Rectal smooth muscle tissue (tissue), 1 donor: ENCODE data around the gene CDK6.
A peak's percentile ranks its signal among the peaks of the same experiment; 100 is the strongest.

Experiments
- H3K27ac ChIP-seq: one replicate; pipeline ENCODE4 v1.7.0; 2013; ENCODE audit warnings: low read depth, low read length, inconsistent platforms
- H3K27me3 ChIP-seq: one replicate; pipeline ENCODE4 v1.7.0; 2013; ENCODE audit warnings: low read length; ENCODE audit not compliant: control insufficient read depth, insufficient read depth
- H3K36me3 ChIP-seq: one replicate; pipeline ENCODE4 v1.7.0; 2013; ENCODE audit warnings: low read length; ENCODE audit not compliant: control insufficient read depth, insufficient read depth
- H3K4me1 ChIP-seq: one replicate; pipeline ENCODE4 v1.7.0; 2013; ENCODE audit warnings: low read length; ENCODE audit not compliant: control insufficient read depth, insufficient read depth
- H3K4me3 ChIP-seq: one replicate; pipeline ENCODE4 v1.7.0; 2013; ENCODE audit warnings: low read length
- H3K9ac ChIP-seq: one replicate; pipeline ENCODE4 v1.7.0; 2013; ENCODE audit warnings: low read length

Gene CDK6

DNA sequence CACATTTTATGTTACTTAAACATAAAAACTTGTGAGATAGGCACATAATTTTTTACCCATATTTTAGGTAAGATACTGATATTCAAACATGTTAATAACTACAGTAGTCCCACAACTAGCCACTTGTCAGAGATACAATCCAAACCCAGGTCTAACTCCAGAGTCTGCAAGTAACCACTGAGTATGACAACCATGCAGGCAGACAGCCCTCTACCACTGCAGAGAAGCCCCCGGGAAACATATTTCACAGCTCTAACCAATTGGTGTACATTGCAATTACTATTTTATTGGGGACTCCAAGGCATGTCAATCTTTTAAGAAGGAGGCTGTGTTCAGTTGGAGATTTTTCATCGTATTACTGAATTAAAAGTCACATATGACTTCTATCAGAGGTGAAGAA, 139.0 kb downstream of the CDK6 start:
- Histone ChIP-seq H3K9ac (no peak overlapping the region), H3K36me3 (no peaks in the 10 kb centered on the region), H3K4me3 (no peak overlapping the region), H3K27me3 (no peaks in the 10 kb centered on the region), H3K27ac (peak overlapping the region; percentile 14), H3K4me1 (peaks cover 24% of the 10 kb centered on the region)

GRCh38 chr7:92697012-92697411, 139.4 kb downstream of the CDK6 start:
- H3K4me3 ChIP-seq = no peak overlapping the region

DNA sequence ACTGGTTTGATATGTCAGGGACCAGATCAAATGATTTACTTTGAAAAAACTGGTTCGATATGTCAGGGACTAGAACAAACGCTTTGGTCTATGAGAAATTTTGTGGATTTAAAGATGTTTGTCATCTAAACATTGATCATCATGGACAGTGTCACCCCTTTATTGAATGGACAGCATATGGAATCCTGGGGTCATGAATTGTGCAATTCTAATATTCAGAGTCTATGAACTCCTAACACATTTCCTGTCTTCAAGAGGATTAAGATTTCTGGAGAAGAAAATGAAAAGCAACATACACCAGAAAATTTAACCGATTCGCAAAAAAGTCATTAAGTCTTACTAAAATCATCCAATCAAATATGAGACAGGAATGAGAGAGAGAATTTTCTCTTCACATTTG, 139.8 kb downstream of the CDK6 start:
- Histone ChIP-seq H3K4me1 (peaks cover 24% of the 10 kb centered on the region), H3K4me3 (no peak overlapping the region), H3K9ac (no peak overlapping the region), H3K36me3 (no peaks in the 10 kb centered on the region), H3K27ac (no peak overlapping the region), H3K27me3 (no peaks in the 10 kb centered on the region)

More at GRCh38 chr7:92697012-92697411, 139.4 kb downstream of the CDK6 start:
- Histone ChIP-seq H3K27me3 (no peaks in the 10 kb centered on the region), H3K36me3 (no peaks in the 10 kb centered on the region), H3K9ac (no peak overlapping the region), H3K4me1 (peaks cover 24% of the 10 kb centered on the region), H3K27ac (no peak overlapping the region)

GRCh38 chr7:92695308-92696261, 140.8 kb downstream of the CDK6 start:
- no peaks in the 10 kb centered on the region for H3K36me3 ChIP-seq
- peaks cover 24% of the 10 kb centered on the region for H3K4me1 ChIP-seq
- H3K4me3 ChIP-seq = peak overlapping the region; percentile 55
- no peak overlapping the region for H3K9ac ChIP-seq
- no peaks in the 10 kb centered on the region for H3K27me3 ChIP-seq
- peak overlapping the region; percentile 52 for H3K27ac ChIP-seq

GRCh38 chr7:92694211-92694610, 142.2 kb downstream of the CDK6 start:
- Histone ChIP-seq H3K36me3 (no peaks in the 10 kb centered on the region), H3K27ac (no peak overlapping the region), H3K27me3 (no peaks in the 10 kb centered on the region), H3K4me1 (peaks cover 24% of the 10 kb centered on the region), H3K4me3 (no peak overlapping the region), H3K9ac (no peak overlapping the region)

DNA sequence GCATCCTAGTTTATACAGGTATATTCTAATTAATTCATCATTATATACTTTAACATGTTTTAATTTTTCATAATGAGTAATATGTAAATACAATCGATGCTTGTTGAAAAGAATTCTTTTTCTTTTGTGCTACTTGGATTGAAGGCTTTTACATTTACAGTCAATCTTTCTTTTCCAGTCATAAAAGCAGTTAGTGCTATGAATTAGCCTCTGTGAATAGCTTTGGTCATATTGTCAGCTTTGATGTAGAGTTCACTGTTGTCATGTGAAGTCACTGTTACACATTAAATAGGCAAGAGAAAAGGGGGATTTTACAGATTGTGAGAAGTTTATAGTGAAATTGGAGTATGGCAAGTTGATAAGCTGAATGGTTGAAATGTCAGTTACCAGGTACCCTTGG, 142.9 kb downstream of the CDK6 start:
- no peaks in the 10 kb centered on the region for H3K27me3 ChIP-seq
- H3K9ac ChIP-seq = no peak overlapping the region
- no peak overlapping the region for H3K27ac ChIP-seq
- H3K4me3 ChIP-seq = no peak overlapping the region
- H3K36me3 ChIP-seq = no peaks in the 10 kb centered on the region
- H3K4me1 ChIP-seq = peaks cover 21% of the 10 kb centered on the region

DNA sequence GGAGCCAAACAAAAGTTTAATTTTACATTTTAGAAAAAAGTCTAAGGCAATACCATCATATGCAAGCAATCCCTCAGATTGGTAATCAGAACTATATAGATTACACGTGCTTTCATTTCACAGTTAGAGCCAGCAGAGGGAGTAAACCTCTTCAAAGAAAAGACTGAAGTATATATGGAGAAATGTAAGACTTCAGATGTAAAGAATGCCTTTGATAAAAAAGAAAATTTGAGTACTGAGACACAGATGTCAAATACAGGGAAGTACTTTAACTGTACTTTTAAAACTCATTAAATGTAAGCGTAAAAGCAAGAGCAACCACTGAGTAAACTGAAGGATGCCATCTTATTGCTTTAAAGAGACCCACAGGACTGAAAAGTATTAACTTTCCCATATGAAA, 144.8 kb downstream of the CDK6 start:
- H3K27ac ChIP-seq = no peak overlapping the region

DNA sequence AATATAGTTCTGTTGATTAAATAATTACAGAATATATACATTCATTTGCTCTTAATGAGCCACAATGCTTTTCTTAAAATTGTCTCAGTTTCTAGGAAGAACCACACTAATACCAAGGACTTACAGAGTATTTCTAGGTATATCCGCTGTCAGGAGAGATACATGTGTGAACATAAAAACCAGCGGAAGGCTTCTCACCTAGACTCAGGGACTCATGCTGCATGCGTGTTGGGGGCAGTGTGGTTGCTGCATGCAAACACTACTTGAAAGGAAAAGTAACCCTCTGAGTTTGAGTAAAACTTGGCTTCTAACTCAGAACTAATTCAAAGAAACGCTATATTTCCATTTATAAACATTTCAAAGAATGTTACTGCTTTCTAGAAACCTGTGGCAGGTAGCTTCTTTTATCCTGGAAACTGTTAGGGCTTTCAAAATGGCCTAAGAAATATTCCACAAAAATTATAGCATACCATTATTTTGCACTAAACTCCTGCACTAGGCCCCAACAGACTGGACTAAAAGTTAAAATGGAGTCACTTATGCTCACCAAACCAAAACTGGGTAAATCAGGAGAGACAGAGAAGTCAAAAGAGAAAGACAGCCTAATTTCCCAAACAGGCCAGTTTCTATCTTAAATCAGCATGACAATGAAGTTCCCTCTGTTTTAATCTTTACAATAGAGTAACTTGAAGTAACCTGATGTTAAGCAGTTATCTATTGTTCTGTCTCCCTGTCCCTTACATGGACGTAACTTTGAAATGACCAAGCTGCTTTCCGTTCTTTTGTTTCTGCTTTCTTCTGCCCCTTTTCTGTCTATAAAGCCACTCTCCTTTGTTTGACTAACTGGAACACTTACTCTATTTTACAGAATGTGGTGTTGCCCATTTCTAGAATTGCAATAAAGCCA, 151.0 kb downstream of the CDK6 start:
- H3K27ac ChIP-seq = no peak overlapping the region

More for the DNA sequence above, 144.8 kb downstream of the CDK6 start:
- peaks cover 7% of the 10 kb centered on the region for H3K4me1 ChIP-seq
- no peaks in the 10 kb centered on the region for H3K36me3 ChIP-seq
- H3K9ac ChIP-seq = no peak overlapping the region
- H3K4me3 ChIP-seq = no peak overlapping the region
- no peaks in the 10 kb centered on the region for H3K27me3 ChIP-seq

GRCh38 chr7:92684274-92684673, 152.1 kb downstream of the CDK6 start:
- H3K4me3 ChIP-seq = no peak overlapping the region
- no peaks in the 10 kb centered on the region for H3K36me3 ChIP-seq
- H3K9ac ChIP-seq = no peak overlapping the region
- no peak overlapping the region for H3K27ac ChIP-seq
- no peaks in the 10 kb centered on the region for H3K27me3 ChIP-seq
- no peaks in the 10 kb centered on the region for H3K4me1 ChIP-seq

More for the DNA sequence above, 151.0 kb downstream of the CDK6 start:
- Histone ChIP-seq H3K9ac (no peak overlapping the region), H3K27me3 (no peaks in the 10 kb centered on the region), H3K4me3 (no peak overlapping the region), H3K4me1 (no peaks in the 10 kb centered on the region), H3K36me3 (no peaks in the 10 kb centered on the region)

- no peaks in the 10 kb centered on the region for H3K36me3 ChIP-seq
- peaks cover 2% of the 10 kb centered on the region for H3K4me1 ChIP-seq
- no peak overlapping the region for H3K9ac ChIP-seq
- H3K4me3 ChIP-seq = no peak overlapping the region
- no peaks in the 10 kb centered on the region for H3K27me3 ChIP-seq
- no peak overlapping the region for H3K27ac ChIP-seq
Measured at GRCh38 chr7:92682903-92683539, 153.4 kb downstream of the CDK6 start.

GRCh38 chr7:92682330-92682729, 154.0 kb downstream of the CDK6 start:
- Histone ChIP-seq H3K27me3 (no peaks in the 10 kb centered on the region), H3K9ac (no peak overlapping the region), H3K4me1 (peaks cover 2% of the 10 kb centered on the region), H3K27ac (no peak overlapping the region), H3K36me3 (no peaks in the 10 kb centered on the region), H3K4me3 (no peak overlapping the region)

- Histone ChIP-seq H3K27me3 (no peaks in the 10 kb centered on the region), H3K36me3 (no peaks in the 10 kb centered on the region), H3K27ac (no peak overlapping the region), H3K4me1 (peaks cover 2% of the 10 kb centered on the region), H3K9ac (no peak overlapping the region), H3K4me3 (no peak overlapping the region)
Measured at GRCh38 chr7:92681633-92682032, 154.7 kb downstream of the CDK6 start.
